Measurements from ENCODE around the gene NUDCD2.

NUDCD2 gene

GRCh38 chr5:163473635-163474243, 13.8 kb upstream of the NUDCD2 start:
- no peak overlapping the region for H3K27ac ChIP-seq (ENCODE audit: low read length)
- no peaks in the 10 kb centered on the region for H3K4me1 ChIP-seq (ENCODE audit: low read length)
- no peaks in the 10 kb centered on the region for H3K79me2 ChIP-seq (ENCODE audit: low read length)
- H3K27me3 ChIP-seq (replicated peaks; ENCODE audit: insufficient read depth, low read length): no peaks in the 10 kb centered on the region
- H2AFZ ChIP-seq (ENCODE audit: low read length): no peak overlapping the region
- H3K4me2 ChIP-seq (ENCODE audit: low read depth, low read length): no peak overlapping the region
- TF ChIP-seq CTCF (IDR thresholded peaks at IDR 0.05; ENCODE audit: low read length): peak; percentile 49
- no peak for TF ChIP-seq EZH2phosphoT487 (IDR thresholded peaks at IDR 0.05; ENCODE audit: low read length)
- TF ChIP-seq EZH2 (optimal IDR thresholded peaks at IDR 0.05; ENCODE audit: low read depth, low read length): no peak
- H3K9ac ChIP-seq (ENCODE audit: low read length): no peak overlapping the region
- no peaks in the 10 kb centered on the region for H3K9me2 ChIP-seq (replicated peaks; ENCODE audit: insufficient read depth, low read length)
- no peak overlapping the region for H3K4me3 ChIP-seq (ENCODE audit: low read length)
- H3K9me3 ChIP-seq (replicated peaks; ENCODE audit: insufficient read depth, low read length): no peaks in the 10 kb centered on the region
- no peaks in the 10 kb centered on the region for H4K20me1 ChIP-seq (ENCODE audit: insufficient read depth, low read length)
- H3K36me3 ChIP-seq (replicated peaks; ENCODE audit: insufficient read depth, low read length): peaks cover 16% of the 10 kb centered on the region
- H3F3A ChIP-seq (ENCODE audit: insufficient read depth, low read length): no peaks in the 10 kb centered on the region; the same call in 1 of the 2 replicates
- peak; percentile 42 for DNase-seq

GRCh38 chr5:163467682-163468081, 7.8 kb upstream of the NUDCD2 start:
- H3K9me3 ChIP-seq (replicated peaks; ENCODE audit: insufficient read depth, low read length): no peaks in the 10 kb centered on the region
- no peak for DNase-seq
- H3F3A ChIP-seq (ENCODE audit: insufficient read depth, low read length): no peaks in the 10 kb centered on the region; the same call in 1 of the 2 replicates
- TF ChIP-seq CTCF (IDR thresholded peaks at IDR 0.05; ENCODE audit: low read length) (no peak), EZH2 (optimal IDR thresholded peaks at IDR 0.05; ENCODE audit: low read depth, low read length) (no peak), EZH2phosphoT487 (IDR thresholded peaks at IDR 0.05; ENCODE audit: low read length) (no peak)
- no peak overlapping the region for H3K9ac ChIP-seq (ENCODE audit: low read length)
- H3K4me1 ChIP-seq (ENCODE audit: low read length): no peaks in the 10 kb centered on the region
- no peaks in the 10 kb centered on the region for H3K27me3 ChIP-seq (replicated peaks; ENCODE audit: insufficient read depth, low read length)
- no peaks in the 10 kb centered on the region for H3K9me2 ChIP-seq (replicated peaks; ENCODE audit: insufficient read depth, low read length)
- H3K27ac ChIP-seq (ENCODE audit: low read length): no peak overlapping the region
- H3K36me3 ChIP-seq (replicated peaks; ENCODE audit: insufficient read depth, low read length): no peaks in the 10 kb centered on the region; the same call in 1 of the 2 replicates
- H2AFZ ChIP-seq (ENCODE audit: low read length): no peak overlapping the region
- no peak overlapping the region for H3K4me3 ChIP-seq (ENCODE audit: low read length)
- no peaks in the 10 kb centered on the region for H4K20me1 ChIP-seq (ENCODE audit: insufficient read depth, low read length)
- peaks cover 34% of the 10 kb centered on the region for H3K79me2 ChIP-seq (ENCODE audit: low read length)
- no peak overlapping the region for H3K4me2 ChIP-seq (ENCODE audit: low read depth, low read length)

GRCh38 chr5:163463063-163463435, 3.1 kb upstream of the NUDCD2 start:
- Histone ChIP-seq H2AFZ (ENCODE audit: low read length) (no peak overlapping the region), H3K27ac (ENCODE audit: low read length) (no peak overlapping the region), H3K27me3 (replicated peaks; ENCODE audit: insufficient read depth, low read length) (no peaks in the 10 kb centered on the region), H3K9me3 (replicated peaks; ENCODE audit: insufficient read depth, low read length) (no peaks in the 10 kb centered on the region), H3K4me1 (ENCODE audit: low read length) (no peaks in the 10 kb centered on the region), H3F3A (ENCODE audit: insufficient read depth, low read length) (peaks cover 33% of the 10 kb centered on the region), H3K9ac (ENCODE audit: low read length) (no peak overlapping the region), H3K4me2 (ENCODE audit: low read depth, low read length) (no peak overlapping the region), H4K20me1 (ENCODE audit: insufficient read depth, low read length) (no peaks in the 10 kb centered on the region), H3K9me2 (replicated peaks; ENCODE audit: insufficient read depth, low read length) (no peaks in the 10 kb centered on the region), H3K36me3 (replicated peaks; ENCODE audit: insufficient read depth, low read length) (no peaks in the 10 kb centered on the region; the same call in 1 of the 2 replicates), H3K4me3 (ENCODE audit: low read length) (no peak overlapping the region), H3K79me2 (ENCODE audit: low read length) (peaks cover 56% of the 10 kb centered on the region)
- TF ChIP-seq EZH2 (optimal IDR thresholded peaks at IDR 0.05; ENCODE audit: low read depth, low read length) (no peak), EZH2phosphoT487 (IDR thresholded peaks at IDR 0.05; ENCODE audit: low read length) (no peak), CTCF (IDR thresholded peaks at IDR 0.05; ENCODE audit: low read length) (no peak)
- DNase-seq: no peak

Data from MM.1S (cell line).